GM18519 (cell line): ENCODE data around the gene KNDC1.
A peak's percentile ranks its signal among the peaks of the same experiment; 100 is the strongest.

Source experiments
- ATAC-seq: cut with Tn5 transposase; IDR thresholded peaks from one replicate; pipeline ENCODE4 v1.9.1; 2021; ENCODE audit warnings: mild to moderate bottlenecking, moderate library complexity; ENCODE audit not compliant: unreplicated experiment, low FRiP score

KNDC1 gene

GRCh38 chr10:133270773-133271297 is 110.8 kb downstream of the KNDC1 start:
- no peak for ATAC-seq

- ATAC-seq, result no peak
Measured at GRCh38 chr10:133271521-133272300, 111.7 kb downstream of the KNDC1 start.

- no peak for ATAC-seq
Measured at GRCh38 chr10:133272301-133272963, 112.4 kb downstream of the KNDC1 start.

- ATAC-seq, result no peak
Measured at GRCh38 chr10:133272964-133273420, 113.0 kb downstream of the KNDC1 start.

- no peak for ATAC-seq
Measured at GRCh38 chr10:133273534-133274143, 113.6 kb downstream of the KNDC1 start.

GRCh38 chr10:133274751-133275683 is 115.0 kb downstream of the KNDC1 start:
- ATAC-seq, result peak; percentile 37

- ATAC-seq, result no peak
Measured at GRCh38 chr10:133275684-133276092, 115.7 kb downstream of the KNDC1 start.
